Urinary bladder (tissue), 4 donors: ENCODE results near the gene MRGPRG. TPM values are rescaled to one million over a fixed set of nuclear protein-coding genes. Genes with fewer than 3 reads are reported as not detected.
"Not testable (repeated sequence)": the region's sequence is repeated elsewhere in the genome, so short reads cannot be mapped to it uniquely, and the experiment has no call there.

ENCODE experiments used
- DNase-seq: peaks from one replicate; pipeline ENCODE4 v3.0.0-alpha.2; 2015; ENCODE audit errors: extremely low spot score
- H3K27ac ChIP-seq: one replicate; pipeline ENCODE4 v1.5.1; 2013; ENCODE audit warnings: low read depth, mild to moderate bottlenecking, moderate library complexity
- H3K36me3 ChIP-seq: one replicate; pipeline ENCODE4 v1.6.1; 2013; ENCODE audit warnings: mild to moderate bottlenecking, moderate library complexity; ENCODE audit not compliant: insufficient read depth
- H3K4me1 ChIP-seq: one replicate; pipeline ENCODE4 v1.6.1; 2013; ENCODE audit warnings: mild to moderate bottlenecking, moderate library complexity; ENCODE audit not compliant: insufficient read depth
- H3K4me3 ChIP-seq: one replicate; pipeline ENCODE4 v1.5.1; 2013; ENCODE audit warnings: low read depth, low read length
- WGBS: extraction: QIAGEN DNeasy Blood & Tissue Kit; methylation state at CpG from one replicate; pipeline ENCODE4 v1.1.7; 2013; 5-methylcytosine and 5-hydroxymethylcytosine counted together
- polyA plus RNA-seq: library from polyadenylated mRNA; stranded (reverse); fragments of 200-250 nt; gene quantifications from one replicate; pipeline ENCODE4 v1.2.3, GENCODE V29; 2013
- total RNA-seq: library from RNA; depleted of rRNA; stranded (reverse); fragments of >200 nt; gene quantifications from one replicate; pipeline ENCODE4 v1.2.3, GENCODE V29; 2014
- donor health status: healthy with polysubstance abuse.
- donor health status: healthy.

Gene MRGPRG
- total and polyA plus RNA-seq, 2 donors, result not detected

GRCh38 chr11:3173795-3174194, 44.8 kb downstream of the MRGPRG start:
- H3K4me3 ChIP-seq, result no peak overlapping the region
- no peak for DNase-seq
- no peak overlapping the region for H3K27ac ChIP-seq
- no peaks in the 10 kb centered on the region for H3K36me3 ChIP-seq
- no peaks in the 10 kb centered on the region for H3K4me1 ChIP-seq
- WGBS, result 98% methylated on average over 2 of the region's 2 CpGs

- 80% methylated on average over 12 of the region's 12 CpGs for WGBS
- H3K36me3 ChIP-seq, result no peaks in the 10 kb centered on the region
- H3K4me3 ChIP-seq, result no peak overlapping the region
- no peaks in the 10 kb centered on the region for H3K4me1 ChIP-seq
- H3K27ac ChIP-seq, result no peak overlapping the region
- DNase-seq, result no peak
Measured at GRCh38 chr11:3171931-3172560, 46.6 kb downstream of the MRGPRG start.

DNA sequence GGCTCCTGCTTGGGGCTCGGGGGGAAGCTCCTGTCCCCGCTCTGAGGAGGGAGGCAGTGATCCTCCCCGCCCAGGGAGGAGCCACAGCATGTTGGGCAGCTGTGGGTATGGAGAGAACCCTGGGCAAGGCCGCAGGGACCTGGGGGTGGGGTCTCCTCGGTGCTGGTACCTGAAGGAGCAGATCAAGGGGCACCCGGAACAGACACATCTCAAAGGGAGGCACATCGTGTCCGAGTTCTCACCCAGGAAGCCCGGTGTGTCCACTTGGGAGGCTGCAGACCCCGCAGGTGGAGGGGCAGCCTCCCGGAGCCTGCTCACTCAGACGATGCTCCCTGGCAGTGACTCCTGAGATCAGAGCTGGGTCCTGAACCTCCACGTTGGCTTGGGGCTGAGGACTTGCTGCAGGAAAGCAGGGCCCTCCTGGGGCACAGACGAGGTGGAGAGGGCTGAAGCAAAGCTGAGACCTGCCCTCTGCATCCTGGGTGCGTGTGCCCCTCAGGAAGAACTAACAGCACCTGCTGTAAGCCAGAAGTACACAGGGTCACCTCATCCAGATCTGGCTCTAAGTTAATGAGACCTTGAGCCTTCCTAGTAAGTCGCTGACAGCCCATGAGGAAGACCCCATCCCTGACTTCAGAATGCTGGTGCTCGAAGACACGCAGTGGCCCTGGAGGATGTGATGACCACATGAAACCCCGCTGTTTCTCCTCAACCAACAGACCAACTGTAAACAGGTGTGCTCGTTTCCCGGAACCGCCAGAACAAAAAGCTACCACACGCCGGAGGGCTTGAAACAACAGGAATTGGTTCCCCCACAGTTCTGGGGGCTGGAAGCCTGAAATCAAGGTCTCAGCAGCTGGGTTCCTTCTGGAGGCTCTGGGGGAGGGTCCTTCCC, 47.6 kb downstream of the MRGPRG start:
- Histone ChIP-seq H3K4me1 (no peaks in the 10 kb centered on the region), H3K36me3 (no peaks in the 10 kb centered on the region), H3K27ac (no peak overlapping the region), H3K4me3 (no peak overlapping the region)
- 87% methylated on average over 24 of the region's 24 CpGs for WGBS
- no peak for DNase-seq

DNA sequence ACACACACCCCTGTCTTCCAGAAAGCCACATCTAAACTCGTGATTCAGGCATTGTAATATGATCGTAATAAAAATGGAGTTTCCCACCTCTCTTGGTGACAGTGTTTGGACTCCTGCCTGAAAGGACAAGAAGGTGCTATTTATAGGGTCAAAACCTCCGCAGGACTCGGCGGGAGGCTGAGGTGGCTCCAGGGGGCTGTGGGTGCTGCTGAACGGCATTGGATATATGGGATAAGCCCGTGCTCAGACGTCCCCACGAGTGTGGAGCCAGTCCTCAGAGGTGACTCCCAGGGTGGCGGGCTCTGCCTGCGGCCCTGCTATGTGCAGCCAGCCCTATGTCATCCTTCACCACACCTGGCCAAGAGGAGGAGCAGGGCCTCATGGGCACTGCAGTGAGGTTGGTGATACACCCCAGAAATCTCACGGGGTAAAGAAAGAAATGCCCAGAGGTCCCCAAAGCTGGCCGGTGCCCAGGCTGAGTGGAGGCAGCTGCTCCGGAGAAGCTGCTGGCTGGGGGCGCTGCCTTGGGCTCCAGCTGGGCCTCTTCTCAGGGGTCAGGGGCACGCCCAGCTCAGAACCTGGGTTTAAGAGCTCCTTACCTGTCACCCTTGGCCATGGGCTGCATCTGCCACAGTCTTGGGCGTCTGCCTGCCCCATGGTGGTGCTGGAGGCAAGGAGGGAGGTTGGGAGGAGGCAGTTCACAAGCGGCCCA, 48.4 kb downstream of the MRGPRG start:
- DNase-seq, result no peak
- Histone ChIP-seq H3K4me1 (peaks cover 2% of the 10 kb centered on the region), H3K27ac (no peak overlapping the region), H3K36me3 (no peaks in the 10 kb centered on the region), H3K4me3 (no peak overlapping the region)
- WGBS, result 50% methylated on average over 18 of the region's 18 CpGs

GRCh38 chr11:3169255-3170043, 49.2 kb downstream of the MRGPRG start:
- peak overlapping the region; percentile 7 for H3K4me3 ChIP-seq
- H3K36me3 ChIP-seq, result no peaks in the 10 kb centered on the region
- DNase-seq, result no peak
- peaks cover 2% of the 10 kb centered on the region for H3K4me1 ChIP-seq
- 3% methylated on average over 31 of the region's 31 CpGs for WGBS
- H3K27ac ChIP-seq, result peak overlapping the region; percentile 30

- WGBS, result 78% methylated on average over 17 of the region's 17 CpGs
- not testable (repeated sequence) for DNase-seq, H3K4me3 ChIP-seq, H3K36me3 ChIP-seq, H3K4me1 ChIP-seq, H3K27ac ChIP-seq
Measured at GRCh38 chr11:3168742-3169254, 49.8 kb downstream of the MRGPRG start.

Other genes starting within 250 kb of the MRGPRG start
- gene NAP1L4, start 226.5 kb downstream of the MRGPRG start, total RNA-seq, result 154 TPM
- 86.9 TPM for gene NAP1L4, start 226.5 kb downstream of the MRGPRG start, polyA plus RNA-seq
- gene CARS1, start 161.4 kb downstream of the MRGPRG start, total RNA-seq, result 16.1 TPM
- 32.2 TPM for gene CARS1, start 161.4 kb downstream of the MRGPRG start, polyA plus RNA-seq
- 22.4 TPM for gene OSBPL5, start 53.5 kb downstream of the MRGPRG start, total RNA-seq
- gene OSBPL5, start 53.5 kb downstream of the MRGPRG start, polyA plus RNA-seq, result 40.5 TPM
- not detected for gene MRGPRE, start 13.6 kb upstream of the MRGPRG start, total RNA-seq
- 0.18 TPM for gene MRGPRE, start 13.6 kb upstream of the MRGPRG start, polyA plus RNA-seq
- 27.0 TPM for gene ZNF195, start 160.3 kb upstream of the MRGPRG start, total RNA-seq
- 8.0 TPM for gene ZNF195, start 160.3 kb upstream of the MRGPRG start, polyA plus RNA-seq